K562 (cell line): ENCODE results near the gene ZFHX2. TPM values are rescaled to one million over a fixed set of nuclear protein-coding genes. Genes with fewer than 3 reads are reported as not detected.

Experiments used
- ATAC-seq: fragments of 200-7000 bp; cut with Tn5 transposase; 3 replicates; pipeline ENCODE4 v1.9.1; 2020; ENCODE audit warnings: moderate library complexity
- BruUV-seq: library from RNA; stranded (reverse); fragments of 400-500 nt; replicated peaks from 2 replicates; lab custom pipeline; 2021; lab: Mats Ljungman, UMichigan
- CTCF ChIA-PET: fragments of 300-600 bp; formaldehyde crosslinking; extraction: SDS; loops from one replicate; lab custom pipeline; 2021; ENCODE audit warnings: low intra/inter-chr PET ratio; lab: Yijun Ruan, JAX
- POLR2A ChIA-PET: fragments of 300-600, 350-650 bp; sonication (Branson Sonifier 250); formaldehyde crosslinking; extraction: SDS; loops from one replicate; lab custom pipeline; 2021; ENCODE audit warnings: antibody characterized with exemption, inconsistent platforms; lab: Yijun Ruan, JAX
- DNase-seq, 4 experiments: peaks; one replicate each; pipeline versions ENCODE4 v3.0.0 to v3.0.0-alpha.2; 2011 to 2018; ENCODE audit warnings: low spot score in 3 of 4, mixed read lengths in 3 of 4; ENCODE audit errors: extremely low read depth in 1 of 4
- FAIRE-seq: peaks from 2 replicates; lab custom pipeline; 2011; peaks lifted over from hg19 to GRCh38; lab: Jason Lieb, UNC
- H2AFZ ChIP-seq: 2 replicates; pipeline ENCODE4 v1.6.0; 2011; ENCODE audit warnings: low read depth, low read length, control low read depth, inconsistent platforms
- H3K27ac ChIP-seq: fragments of 200-600 bp; 3 replicates; pipeline ENCODE4 v1.8.0; 2011; ENCODE audit warnings: low read depth, mild to moderate bottlenecking, control low read depth, inconsistent platforms, low read length, moderate library complexity, mixed read lengths; ENCODE audit errors: extremely low read depth
- H3K27me3 ChIP-seq, 2 experiments: fragments of 300-600 bp in 1 of 2; 2 replicates in 1 of 2; 3 replicates in 1 of 2; pipeline versions ENCODE4 v1.6.0 to v1.8.0; 2011; ENCODE audit warnings: inconsistent platforms in 2 of 2, low read length in 2 of 2, mild to moderate bottlenecking in 1 of 2, mixed read lengths in 1 of 2, moderate library complexity in 1 of 2; ENCODE audit not compliant: control insufficient read depth in 2 of 2, insufficient read depth in 2 of 2
- H3K36me3 ChIP-seq: fragments of 300-600 bp; 3 replicates; pipeline ENCODE4 v1.8.0; 2011; ENCODE audit warnings: mild to moderate bottlenecking, low read length, inconsistent platforms; ENCODE audit not compliant: control insufficient read depth, insufficient read depth
- H3K4me1 ChIP-seq, 2 experiments: fragments of 200-600 bp in 1 of 2; replicated peaks in 1 of 2; 2 replicates in 1 of 2; 3 replicates in 1 of 2; pipeline versions ENCODE4 v1.5.1 to v1.8.0; 2011; ENCODE audit warnings: inconsistent platforms in 2 of 2, low read length in 2 of 2, mild to moderate bottlenecking in 1 of 2, mixed read lengths in 1 of 2, moderate library complexity in 1 of 2; ENCODE audit not compliant: control insufficient read depth in 2 of 2, insufficient read depth in 2 of 2
- H3K4me2 ChIP-seq: 2 replicates; pipeline ENCODE4 v1.6.1; 2011; ENCODE audit warnings: low read length, control low read depth, inconsistent platforms, mixed read lengths; ENCODE audit not compliant: insufficient read depth
- H3K4me3 ChIP-seq: fragments of 200-600 bp; sonication (generic), shearing (Covaris generic); 2 replicates; pipeline ENCODE4 v1.5.1; 2016; ENCODE audit warnings: control low read depth, inconsistent platforms
- H3K79me2 ChIP-seq: fragments of 200-600 bp; 3 replicates; pipeline ENCODE4 v1.8.0; 2011; ENCODE audit warnings: low read length, inconsistent platforms; ENCODE audit not compliant: control insufficient read depth, insufficient read depth
- H3K9ac ChIP-seq, 2 experiments: 2 replicates each; pipeline versions ENCODE4 v1.6.0 to v1.6.1; 2011; ENCODE audit warnings: low read depth in 2 of 2, low read length in 2 of 2, control low read depth in 1 of 2, inconsistent platforms in 1 of 2, mild to moderate bottlenecking in 1 of 2, mixed read lengths in 1 of 2; ENCODE audit not compliant: insufficient read depth in 1 of 2
- H3K9me1 ChIP-seq: one replicate; pipeline ENCODE4 v1.6.0; 2011; ENCODE audit warnings: inconsistent platforms, mild to moderate bottlenecking, low read length, moderate library complexity; ENCODE audit not compliant: control insufficient read depth, insufficient read depth
- H3K9me3 ChIP-seq: replicated peaks from 2 replicates; pipeline ENCODE4 v1.5.1; 2011; ENCODE audit warnings: low read depth, low read length, inconsistent platforms; ENCODE audit not compliant: control insufficient read depth, insufficient read depth
- H4K20me1 ChIP-seq: replicated peaks from 2 replicates; pipeline ENCODE4 v1.6.1; 2011; ENCODE audit warnings: low read length, inconsistent platforms, mixed read lengths; ENCODE audit not compliant: control insufficient read depth, insufficient read depth
- BCOR ChIP-seq: fragments of 450-650 bp; IDR thresholded peaks from 2 replicates; pipeline ENCODE4 v1.6.1; 2016
- CCAR2 ChIP-seq: fragments of 200-400 bp; formaldehyde crosslinking; IDR thresholded peaks from 2 replicates; pipeline ENCODE4 v1.6.1; 2017; ENCODE audit warnings: mild to moderate bottlenecking, low read depth, low read length
- FIP1L1 ChIP-seq: fragments of 200-400 bp; formaldehyde crosslinking; IDR thresholded peaks from 2 replicates; pipeline ENCODE4 v1.6.1; 2018; ENCODE audit warnings: mild to moderate bottlenecking, low read depth, low read length; ENCODE audit not compliant: poor library complexity, severe bottlenecking
- FOXP1 ChIP-seq: sonication (generic); formaldehyde crosslinking; IDR thresholded peaks from 2 replicates; pipeline ENCODE4 v1.8.0; 2022; ENCODE audit warnings: mild to moderate bottlenecking, missing genetic modification reagents
- KLF16 ChIP-seq: IDR thresholded peaks from 2 replicates; pipeline ENCODE4 v1.6.1; 2016; ENCODE audit warnings: antibody characterized with exemption
- PCBP2 ChIP-seq: fragments of 200-400 bp; formaldehyde crosslinking; IDR thresholded peaks from 2 replicates; pipeline ENCODE4 v1.6.1; 2018; ENCODE audit warnings: low read length, low read depth, mild to moderate bottlenecking, moderate library complexity; ENCODE audit not compliant: poor library complexity, severe bottlenecking
- PHF20 ChIP-seq: fragments of 450-650 bp; IDR thresholded peaks from 2 replicates; pipeline ENCODE4 v1.6.1; 2018; ENCODE audit not compliant: partially characterized antibody
- PTTG1 ChIP-seq: fragments of 450-650 bp; IDR thresholded peaks from 2 replicates; pipeline ENCODE4 v1.6.1; 2016; ENCODE audit warnings: low read depth, mild to moderate bottlenecking, missing genetic modification characterization, missing compliant biosample characterization
- TOE1 ChIP-seq, 2 experiments: fragments of 450-650 bp in 1 of 2; sonication (generic) in 1 of 2; formaldehyde crosslinking in 1 of 2; IDR thresholded peaks; 2 replicates each; pipeline versions ENCODE4 v1.7.1 to v1.8.0; 2016 to 2022; ENCODE audit warnings: borderline replicate concordance in 2 of 2, mild to moderate bottlenecking in 2 of 2, antibody characterized with exemption in 1 of 2, inconsistent platforms in 1 of 2, low read depth in 1 of 2, missing genetic modification reagents in 1 of 2, moderate library complexity in 1 of 2
- UBTF ChIP-seq, 2 experiments: IDR thresholded peaks; 2 replicates each; pipeline ENCODE4 v1.6.1; 2012; ENCODE audit warnings: improper control_type of control experiment in 2 of 2, low read depth in 2 of 2, low read length in 2 of 2, borderline replicate concordance in 1 of 2
- ZBTB1 ChIP-seq: sonication (generic); formaldehyde crosslinking; IDR thresholded peaks from 2 replicates; pipeline ENCODE4 v1.8.1; 2023; ENCODE audit warnings: missing genetic modification reagents, low read depth, mild to moderate bottlenecking, borderline replicate concordance
- ZBTB8A ChIP-seq: fragments of 450-650 bp; IDR thresholded peaks from 2 replicates; pipeline ENCODE4 v1.6.1; 2018; ENCODE audit warnings: mild to moderate bottlenecking, moderate library complexity; ENCODE audit not compliant: partially characterized antibody
- ZNF146 ChIP-seq: IDR thresholded peaks from one replicate; pipeline ENCODE4 v1.6.1; 2018; ENCODE audit warnings: missing compliant biosample characterization; ENCODE audit not compliant: unreplicated experiment
- ZNF395 ChIP-seq: fragments of 200-800 bp; sonication (Bioruptor generic); IDR thresholded peaks from 2 replicates; pipeline ENCODE4 v1.6.1; 2017; ENCODE audit warnings: missing genetic modification characterization, missing compliant biosample characterization
- ZNF507 ChIP-seq: conservative IDR thresholded peaks from 2 replicates; pipeline ENCODE4 v1.6.1; 2017; ENCODE audit warnings: missing genetic modification characterization, missing compliant biosample characterization
- ZNF766 ChIP-seq: fragments of 200-800 bp; sonication (Bioruptor generic); conservative IDR thresholded peaks from 2 replicates; pipeline ENCODE4 v1.6.1; 2016; ENCODE audit warnings: missing genetic modification characterization, missing compliant biosample characterization
- WGBS: fragments of 100-300 bp; shearing (Covaris generic); methylation state at CpG from one replicate; pipeline ENCODE4 v1.1.6; 2016; ENCODE audit warnings: low coverage, mixed read lengths; ENCODE audit not compliant: insufficient coverage; ENCODE audit errors: missing lambda C conversion rate; 5-methylcytosine and 5-hydroxymethylcytosine counted together
- in situ Hi-C: fragments of 300-500 bp; cut with MboI; formaldehyde crosslinking; loops from 4 replicates; pipeline ENCODE4 v1.15.0; 2018; ENCODE audit warnings: inconsistent platforms, mixed read lengths
- intact Hi-C: fragments of 100-400 bp; cut with micrococcal nuclease; formaldehyde crosslinking; loops from 2 replicates; pipeline ENCODE4 v1.14.2; 2022
- polyA plus RNA-seq, 8 experiments: library from polyadenylated mRNA; depleted of rRNA in 4 of 8; stranded (reverse) in 5 of 8; unstranded in 3 of 8; fragments of >200 nt; fragmentation: Nextera tagmentation in 2 of 8; fragmentation: Illumina TruSeq in 1 of 8; extraction: Ambion mirVana in 2 of 8; extraction: Trizol in 1 of 8; gene quantifications; 2 replicates each; pipeline versions ENCODE4 v1.2.1 to v1.2.3, GENCODE V29; 2011 to 2014; ENCODE audit warnings: inconsistent platforms in 1 of 8, missing spikeins in 1 of 8
- total RNA-seq, 7 experiments: library from RNA; depleted of rRNA in 6 of 7; stranded (reverse); fragments of >200 nt in 6 of 7; fragmentation: Illumina TruSeq in 2 of 7; extraction: Trizol in 2 of 7; gene quantifications; 2 replicates each; pipeline versions ENCODE4 v1.2.1 to v1.2.3, GENCODE V29; 2011 to 2021; ENCODE audit warnings: low replicate concordance in 1 of 7

ZFHX2 gene
- total and polyA plus RNA-seq, 9 of the 15 experiments (the other 6 are each of a cell fraction or from before 2014, with no cell fraction given) = 0.06 to 0.11 (median 0.11) TPM; not detected in 4

DNA sequence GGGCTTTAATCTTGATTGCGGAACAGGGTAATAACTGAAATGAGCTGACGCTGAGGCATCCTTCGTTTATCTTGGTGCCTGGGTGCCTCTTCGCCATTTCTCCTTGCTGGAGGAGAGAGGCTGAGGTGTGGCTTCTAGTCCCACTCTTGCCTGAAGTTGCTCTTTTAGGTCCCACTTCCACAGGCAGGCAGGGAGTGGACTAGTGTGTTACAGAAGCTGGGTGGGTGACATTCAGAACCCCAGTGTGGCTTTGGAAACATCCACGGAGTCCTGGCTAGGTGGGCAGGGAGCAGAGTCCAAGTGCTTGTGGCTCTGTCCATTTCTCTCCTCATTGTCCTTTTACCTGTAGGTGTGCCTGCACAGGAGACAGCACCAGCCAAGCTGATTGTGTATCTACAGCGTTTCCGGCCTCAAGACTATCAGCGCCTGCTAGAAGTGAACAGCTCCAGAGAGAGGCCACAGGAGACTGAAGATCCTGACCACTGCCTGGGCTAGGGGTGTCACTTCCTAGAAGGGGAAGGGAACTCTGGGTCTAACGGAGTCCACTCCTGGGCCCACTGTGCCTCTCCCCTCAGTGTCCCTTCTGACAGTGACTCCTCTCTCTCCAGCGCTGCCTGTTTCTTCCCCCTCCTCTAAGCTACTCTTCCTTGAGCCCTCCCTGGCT is 6.9 kb upstream of the ZFHX2 start:
- 77% methylated on average over 5 of the region's 10 CpGs for WGBS
- CTCF ChIA-PET = interaction anchor here (2.0 kb wide), 1 partner anchor 80 kb away, joined by 12 read pairs; no protein-coding TSS in a partner anchor
- Histone ChIP-seq H3K4me1 (peaks cover 7 to 13% of the 10 kb centered on the region in 2 experiments; a peak in 3 of 5 replicates), H3K9me3 (no peaks in the 10 kb centered on the region)
- TF ChIP-seq BCOR (no peak), ZNF146 (CRISPR knock-in tag) (no peak), PHF20 (no peak), PTTG1 (tag) (no peak), TOE1 (IDR thresholded peaks at IDR 0.05; ENCODE audit: borderline replicate concordance) (no peak), TOE1 (CRISPR knock-in tag; IDR thresholded peaks at IDR 0.05; ENCODE audit: borderline replicate concordance, low read depth) (no peak), PCBP2 (no peak), ZNF395 (CRISPR knock-in tag) (no peak), ZBTB8A (no peak), FIP1L1 (no peak), UBTF (IDR thresholded peaks at IDR 0.05; ENCODE audit: borderline replicate concordance in 1 of 2, low read depth in 2 of 2, low read length in 2 of 2) (no peak), ZBTB1 (CRISPR knock-in tag) (no peak), ZNF766 (CRISPR knock-in tag) (no peak), CCAR2 (no peak), KLF16 (no peak), FOXP1 (CRISPR knock-in tag) (no peak), ZNF507 (tag) (no peak)
- TF ChIP-seq, all 486 proteins: peak for 0
- intact Hi-C loops (loop anchor here (1.0 to 10.0 kb wide), 2 partner anchors 80 to 234 kb away; partner anchors contain the start of gene PABPN1), in situ Hi-C loops (loop anchor here (5.0 kb wide), 1 partner anchor 71 kb away; no protein-coding TSS in a partner anchor)
- POLR2A ChIA-PET = interaction anchor here (0.6 kb wide), 1 partner anchor 76 kb away, joined by 3 read pairs; no protein-coding TSS in a partner anchor
- Histone ChIP-seq H3K4me2 (no peak overlapping the region), H3K27me3 (no peaks in the 10 kb centered on the region), H3K9me1 (no peaks in the 10 kb centered on the region), H4K20me1 (0 out of 2 replicates have a peak, but pooled peaks cover 3% of the 10 kb centered on the region), H3K79me2 (peaks cover 10% of the 10 kb centered on the region), H3K27ac (no peak overlapping the region), H2AFZ (no peak overlapping the region), H3K4me3 (no peak overlapping the region), H3K36me3 (peaks cover 50% of the 10 kb centered on the region; the same call in 2 of the 3 replicates), H3K9ac (no peak overlapping the region; a peak in 1 of 4 replicates)
- DNase-seq (no peak), FAIRE-seq (no peak), ATAC-seq (no peak)
- BruUV-seq = no TSS peak
